ENCODE data around the gene FARS2. TPM values are rescaled to one million over a fixed set of nuclear protein-coding genes. Genes with fewer than 3 reads are reported as not detected.

Gene FARS2
- total and polyA plus RNA-seq, 2 experiments from 2014 or later: 9.9 to 15.4 TPM

GRCh38 chr6:5765141-5765760, 503.9 kb downstream of the FARS2 start:
- DNase-seq (ENCODE audit: low spot score): no peak
- Histone ChIP-seq H3K4me3 (no peak overlapping the region), H3K4me2 (no peak overlapping the region), H3K27ac (no peak overlapping the region), H3K27me3 (no peaks in the 10 kb centered on the region), H3K36me3 (replicated peaks; ENCODE audit: insufficient read depth, low read depth) (no peaks in the 10 kb centered on the region), H2AFZ (no peak overlapping the region), H3K9me2 (replicated peaks; ENCODE audit: insufficient read depth) (no peaks in the 10 kb centered on the region), H4K20me1 (ENCODE audit: insufficient read depth, poor library complexity, severe bottlenecking) (no peaks in the 10 kb centered on the region), H3K4me1 (ENCODE audit: insufficient read depth) (no peaks in the 10 kb centered on the region), H3K9me3 (ENCODE audit: low read depth) (no peaks in the 10 kb centered on the region), H3K79me2 (no peaks in the 10 kb centered on the region)
- 90% methylated on average over 17 of the region's 17 CpGs for WGBS (ENCODE audit: low lambda C conversion rate, missing lambda C conversion rate)
- TF ChIP-seq EZH2phosphoT487 (IDR thresholded peaks at IDR 0.05; ENCODE audit: low read depth, severe bottlenecking, unreplicated experiment) (no peak), EZH2 (IDR thresholded peaks at IDR 0.05; ENCODE audit: borderline replicate concordance) (no peak), CTCF (IDR thresholded peaks at IDR 0.05; ENCODE audit: poor library complexity) (no peak)

- Histone ChIP-seq H3K4me2 (no peak overlapping the region), H3K27ac (no peak overlapping the region), H3K9me3 (ENCODE audit: low read depth) (no peaks in the 10 kb centered on the region), H3K79me2 (no peaks in the 10 kb centered on the region), H3K9me2 (replicated peaks; ENCODE audit: insufficient read depth) (no peaks in the 10 kb centered on the region), H3K27me3 (no peaks in the 10 kb centered on the region), H4K20me1 (ENCODE audit: insufficient read depth, poor library complexity, severe bottlenecking) (no peaks in the 10 kb centered on the region), H3K4me1 (ENCODE audit: insufficient read depth) (no peaks in the 10 kb centered on the region), H3K36me3 (replicated peaks; ENCODE audit: insufficient read depth, low read depth) (no peaks in the 10 kb centered on the region), H3K4me3 (no peak overlapping the region), H2AFZ (no peak overlapping the region)
- TF ChIP-seq CTCF (IDR thresholded peaks at IDR 0.05; ENCODE audit: poor library complexity): no peak
- no peak for TF ChIP-seq EZH2 (IDR thresholded peaks at IDR 0.05; ENCODE audit: borderline replicate concordance)
- TF ChIP-seq EZH2phosphoT487 (IDR thresholded peaks at IDR 0.05; ENCODE audit: low read depth, severe bottlenecking, unreplicated experiment): no peak
- DNase-seq (ENCODE audit: low spot score): no peak
- 59% methylated on average over 3 of the region's 3 CpGs for WGBS (ENCODE audit: low lambda C conversion rate, missing lambda C conversion rate)
Measured at GRCh38 chr6:5766260-5766659, 504.9 kb downstream of the FARS2 start.

GRCh38 chr6:5767471-5767870, 506.2 kb downstream of the FARS2 start:
- no peak for TF ChIP-seq EZH2 (IDR thresholded peaks at IDR 0.05; ENCODE audit: borderline replicate concordance)
- no peak for TF ChIP-seq CTCF (IDR thresholded peaks at IDR 0.05; ENCODE audit: poor library complexity)
- TF ChIP-seq EZH2phosphoT487 (IDR thresholded peaks at IDR 0.05; ENCODE audit: low read depth, severe bottlenecking, unreplicated experiment): no peak
- Histone ChIP-seq H3K4me3 (no peak overlapping the region), H3K9me2 (replicated peaks; ENCODE audit: insufficient read depth) (no peaks in the 10 kb centered on the region), H3K79me2 (no peaks in the 10 kb centered on the region), H4K20me1 (ENCODE audit: insufficient read depth, poor library complexity, severe bottlenecking) (no peaks in the 10 kb centered on the region), H3K4me1 (ENCODE audit: insufficient read depth) (no peaks in the 10 kb centered on the region), H3K27me3 (no peaks in the 10 kb centered on the region), H3K4me2 (no peak overlapping the region), H3K9me3 (ENCODE audit: low read depth) (no peaks in the 10 kb centered on the region), H3K36me3 (replicated peaks; ENCODE audit: insufficient read depth, low read depth) (no peaks in the 10 kb centered on the region), H2AFZ (no peak overlapping the region), H3K27ac (no peak overlapping the region)
- no peak for DNase-seq (ENCODE audit: low spot score)
- WGBS (ENCODE audit: low lambda C conversion rate, missing lambda C conversion rate): 100% methylated on average over 2 of the region's 2 CpGs

Data from hepatocyte (in vitro differentiated cells).